ENCODE results near the gene CHST1.

Gene CHST1

GRCh38 chr11:45674481-45675190, 9.2 kb upstream of the CHST1 start:
- no peak for DNase-seq (ENCODE audit: low read depth)

GRCh38 chr11:45673441-45673840, 8.0 kb upstream of the CHST1 start:
- no peak for DNase-seq (ENCODE audit: low read depth)

- DNase-seq (ENCODE audit: low read depth) = no peak
Observed at GRCh38 chr11:45672593-45672992, 7.2 kb upstream of the CHST1 start.

- no peak for DNase-seq (ENCODE audit: low read depth)
Observed at GRCh38 chr11:45671246-45672171, 6.1 kb upstream of the CHST1 start.

- no peak for DNase-seq (ENCODE audit: low read depth)
Observed at GRCh38 chr11:45670386-45671135, 5.1 kb upstream of the CHST1 start.

GRCh38 chr11:45669956-45670355, 4.5 kb upstream of the CHST1 start:
- no peak for DNase-seq (ENCODE audit: low read depth)

GRCh38 chr11:45669146-45669545, 3.7 kb upstream of the CHST1 start:
- DNase-seq (ENCODE audit: low read depth) = no peak

- no peak for DNase-seq (ENCODE audit: low read depth)
Observed at GRCh38 chr11:45667929-45668680, 2.7 kb upstream of the CHST1 start.

- DNase-seq (ENCODE audit: low read depth) = no peak
Observed at GRCh38 chr11:45666648-45667642, 1.5 kb upstream of the CHST1 start.

GRCh38 chr11:45665933-45666647, 668 bp upstream of the CHST1 start:
- no peak for DNase-seq (ENCODE audit: low read depth)

- DNase-seq (ENCODE audit: low read depth) = no peak
Observed at GRCh38 chr11:45664376-45665205, 831 bp downstream of the CHST1 start.

- no peak for DNase-seq (ENCODE audit: low read depth)
Observed at GRCh38 chr11:45663486-45664375, 1.7 kb downstream of the CHST1 start.

GRCh38 chr11:45662665-45663485, 2.5 kb downstream of the CHST1 start:
- DNase-seq (ENCODE audit: low read depth) = no peak

GRCh38 chr11:45662096-45662664, 3.2 kb downstream of the CHST1 start:
- no peak for DNase-seq (ENCODE audit: low read depth)

- no peak for DNase-seq (ENCODE audit: low read depth)
Observed at GRCh38 chr11:45661439-45662055, 3.9 kb downstream of the CHST1 start.

GRCh38 chr11:45660729-45661438, 4.5 kb downstream of the CHST1 start:
- DNase-seq (ENCODE audit: low read depth) = no peak
